Activated naive CD8-positive, alpha-beta T cell (primary cell): Measurements from ENCODE around the gene SLC22A14.
"Not testable (repeated sequence)": the region's sequence is repeated elsewhere in the genome, so short reads cannot be mapped to it uniquely, and the experiment has no call there.

Source experiments
- H3K27ac Mint-ChIP-seq: one replicate; pipeline ENCODE4 v1.8.0; 2021; ENCODE audit warnings: mixed read lengths
- H3K27me3 Mint-ChIP-seq: one replicate; pipeline ENCODE4 v1.8.0; 2021; ENCODE audit warnings: mixed read lengths
- H3K36me3 Mint-ChIP-seq: one replicate; pipeline ENCODE4 v1.8.0; 2021; ENCODE audit warnings: mixed read lengths
- H3K4me1 Mint-ChIP-seq: one replicate; pipeline ENCODE4 v1.8.0; 2021; ENCODE audit warnings: low read depth, mixed read lengths
- H3K4me3 Mint-ChIP-seq: one replicate; pipeline ENCODE4 v1.8.0; 2021; ENCODE audit warnings: mild to moderate bottlenecking, mixed read lengths
- H3K9me3 Mint-ChIP-seq: one replicate; pipeline ENCODE4 v1.8.0; 2021; ENCODE audit warnings: low read depth, mixed read lengths

The SLC22A14 gene

GRCh38 chr3:38314112-38314763 is 32.1 kb downstream of the SLC22A14 start:
- Mint-ChIP-seq H3K9me3 (no peaks in the 10 kb centered on the region), H3K27ac (no peak overlapping the region), H3K4me1 (no peaks in the 10 kb centered on the region), H3K4me3 (no peak overlapping the region), H3K36me3 (no peaks in the 10 kb centered on the region), H3K27me3 (no peaks in the 10 kb centered on the region)

GRCh38 chr3:38314764-38315487 is 32.8 kb downstream of the SLC22A14 start:
- Mint-ChIP-seq H3K36me3 (no peaks in the 10 kb centered on the region), H3K4me1 (no peaks in the 10 kb centered on the region), H3K4me3 (no peak overlapping the region), H3K9me3 (no peaks in the 10 kb centered on the region), H3K27me3 (no peaks in the 10 kb centered on the region), H3K27ac (no peak overlapping the region)

GRCh38 chr3:38315488-38316230 is 33.6 kb downstream of the SLC22A14 start:
- H3K9me3 Mint-ChIP-seq, result peaks cover 2% of the 10 kb centered on the region
- peaks cover under 1% of the 10 kb centered on the region for H3K36me3 Mint-ChIP-seq
- no peak overlapping the region for H3K27ac Mint-ChIP-seq
- no peak overlapping the region for H3K4me3 Mint-ChIP-seq
- no peaks in the 10 kb centered on the region for H3K4me1 Mint-ChIP-seq
- no peaks in the 10 kb centered on the region for H3K27me3 Mint-ChIP-seq

DNA sequence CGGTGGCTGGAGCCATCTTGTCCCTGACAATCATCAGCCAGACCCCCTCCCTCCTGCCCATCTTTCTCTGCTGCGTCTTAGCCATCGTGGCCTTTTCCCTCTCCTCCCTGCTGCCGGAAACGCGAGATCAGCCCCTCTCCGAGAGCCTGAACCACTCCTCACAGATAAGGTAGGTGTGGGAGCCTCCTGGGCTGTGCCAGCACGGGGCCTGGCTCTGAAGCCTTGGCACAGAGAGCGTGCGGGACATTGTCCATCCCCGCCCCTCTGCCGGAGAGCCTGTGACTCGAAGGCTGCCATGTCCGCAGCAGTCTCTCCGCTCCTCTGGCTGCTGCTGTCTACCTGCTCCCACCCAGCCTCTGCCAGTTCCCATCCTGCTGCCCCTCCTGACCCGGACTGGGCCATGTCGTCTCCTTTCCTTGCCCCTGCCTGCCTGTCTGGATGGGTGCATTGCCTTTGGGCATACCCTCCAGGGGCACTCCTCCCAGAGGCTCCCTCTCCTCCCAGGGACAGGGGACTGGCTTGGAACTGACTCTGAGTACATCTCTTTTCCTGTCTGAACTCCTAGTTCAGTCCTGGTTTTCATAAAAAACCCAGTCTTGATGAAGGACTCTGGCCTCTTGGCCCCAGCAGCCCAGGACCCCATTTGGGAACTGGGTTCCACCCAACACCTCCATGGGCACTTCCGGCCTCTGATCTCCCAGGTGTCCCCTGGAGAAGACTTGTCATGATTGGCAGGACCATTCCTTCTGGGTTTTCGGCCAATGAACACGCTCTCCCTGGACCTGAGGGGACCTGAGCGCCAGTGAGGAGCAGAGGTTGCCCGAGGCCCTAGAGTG is 34.5 kb downstream of the SLC22A14 start:
- no peak overlapping the region for H3K4me3 Mint-ChIP-seq
- no peaks in the 10 kb centered on the region for H3K4me1 Mint-ChIP-seq
- no peak overlapping the region for H3K27ac Mint-ChIP-seq
- peaks cover 4% of the 10 kb centered on the region for H3K36me3 Mint-ChIP-seq
- H3K27me3 Mint-ChIP-seq, result no peaks in the 10 kb centered on the region
- peaks cover 6% of the 10 kb centered on the region for H3K9me3 Mint-ChIP-seq

DNA sequence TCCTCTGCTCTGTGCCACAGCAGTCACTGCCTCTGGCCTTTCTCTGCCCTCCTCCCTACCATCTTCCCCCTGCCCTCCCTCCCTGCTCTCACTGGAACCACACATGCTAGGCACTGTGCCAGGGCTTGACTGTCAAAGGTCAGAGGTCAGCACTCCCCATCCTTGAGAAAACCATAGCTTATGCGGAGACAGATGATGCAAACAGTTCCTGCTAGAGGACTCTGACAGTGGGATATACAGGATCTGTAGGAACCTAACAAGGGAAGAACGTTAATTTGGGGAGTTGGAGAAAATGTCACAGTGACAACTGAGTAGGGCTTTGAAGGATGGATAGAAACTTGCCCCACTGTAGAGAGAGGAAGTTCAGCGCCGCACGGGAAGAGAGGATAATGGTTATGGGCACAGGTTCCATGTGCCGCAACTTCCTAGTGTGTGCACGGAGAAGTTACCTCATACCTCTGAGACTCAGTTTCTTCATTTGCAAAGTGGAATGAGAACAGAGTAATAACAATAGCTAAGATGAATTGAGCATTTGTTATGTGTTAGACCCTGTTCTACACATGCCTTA is 35.2 kb downstream of the SLC22A14 start:
- Mint-ChIP-seq H3K4me1 (no peaks in the 10 kb centered on the region), H3K4me3 (no peak overlapping the region), H3K27me3 (no peaks in the 10 kb centered on the region), H3K36me3 (peaks cover 4% of the 10 kb centered on the region), H3K27ac (no peak overlapping the region), H3K9me3 (peaks cover 6% of the 10 kb centered on the region)

- peaks cover 4% of the 10 kb centered on the region for H3K36me3 Mint-ChIP-seq
- H3K27me3 Mint-ChIP-seq, result no peaks in the 10 kb centered on the region
- no peak overlapping the region for H3K4me3 Mint-ChIP-seq
- H3K4me1 Mint-ChIP-seq, result no peaks in the 10 kb centered on the region
- H3K27ac Mint-ChIP-seq, result no peak overlapping the region
- H3K9me3 Mint-ChIP-seq, result peaks cover 6% of the 10 kb centered on the region
These were observed 36.9 kb downstream of the SLC22A14 start for GRCh38 chr3:38318766-38319671.

GRCh38 chr3:38320638-38321037 is 38.5 kb downstream of the SLC22A14 start:
- H3K27me3 Mint-ChIP-seq, H3K9me3 Mint-ChIP-seq, H3K27ac Mint-ChIP-seq, H3K4me3 Mint-ChIP-seq, H3K4me1 Mint-ChIP-seq, H3K36me3 Mint-ChIP-seq: not testable (repeated sequence)

GRCh38 chr3:38323060-38323459 is 41.0 kb downstream of the SLC22A14 start:
- peaks cover 6% of the 10 kb centered on the region for H3K9me3 Mint-ChIP-seq
- no peaks in the 10 kb centered on the region for H3K4me1 Mint-ChIP-seq
- H3K4me3 Mint-ChIP-seq, result no peak overlapping the region
- H3K27me3 Mint-ChIP-seq, result no peaks in the 10 kb centered on the region
- peaks cover 4% of the 10 kb centered on the region for H3K36me3 Mint-ChIP-seq
- H3K27ac Mint-ChIP-seq, result no peak overlapping the region

DNA sequence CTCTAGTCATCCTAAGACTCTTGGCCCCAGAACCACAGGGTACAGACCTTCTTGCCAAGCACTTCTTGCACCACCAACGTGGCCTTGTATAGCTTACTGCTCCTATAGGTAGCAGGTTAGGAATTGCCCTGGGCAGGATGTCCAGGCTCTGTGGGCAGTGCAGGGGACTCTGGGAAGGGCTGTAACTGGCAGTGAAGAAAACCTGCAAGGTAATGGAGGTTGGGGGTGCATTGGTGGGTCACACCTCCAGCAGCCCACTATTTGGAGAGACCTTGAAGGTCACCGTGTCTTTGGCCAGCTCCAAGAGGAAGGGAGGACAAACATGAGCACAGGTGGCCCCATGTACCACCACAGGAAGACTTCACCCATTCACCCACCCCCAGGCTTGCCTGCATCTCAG is 43.2 kb downstream of the SLC22A14 start:
- H3K27ac Mint-ChIP-seq, result no peak overlapping the region
- no peak overlapping the region for H3K4me3 Mint-ChIP-seq
- H3K4me1 Mint-ChIP-seq, result no peaks in the 10 kb centered on the region
- peaks cover 6% of the 10 kb centered on the region for H3K9me3 Mint-ChIP-seq
- no peaks in the 10 kb centered on the region for H3K27me3 Mint-ChIP-seq
- H3K36me3 Mint-ChIP-seq, result peaks cover 4% of the 10 kb centered on the region

- H3K4me1 Mint-ChIP-seq, result no peaks in the 10 kb centered on the region
- no peaks in the 10 kb centered on the region for H3K27me3 Mint-ChIP-seq
- no peak overlapping the region for H3K4me3 Mint-ChIP-seq
- H3K36me3 Mint-ChIP-seq, result no peaks in the 10 kb centered on the region
- no peak overlapping the region for H3K27ac Mint-ChIP-seq
- no peaks in the 10 kb centered on the region for H3K9me3 Mint-ChIP-seq
These were observed 45.4 kb downstream of the SLC22A14 start for GRCh38 chr3:38327335-38328009.

DNA sequence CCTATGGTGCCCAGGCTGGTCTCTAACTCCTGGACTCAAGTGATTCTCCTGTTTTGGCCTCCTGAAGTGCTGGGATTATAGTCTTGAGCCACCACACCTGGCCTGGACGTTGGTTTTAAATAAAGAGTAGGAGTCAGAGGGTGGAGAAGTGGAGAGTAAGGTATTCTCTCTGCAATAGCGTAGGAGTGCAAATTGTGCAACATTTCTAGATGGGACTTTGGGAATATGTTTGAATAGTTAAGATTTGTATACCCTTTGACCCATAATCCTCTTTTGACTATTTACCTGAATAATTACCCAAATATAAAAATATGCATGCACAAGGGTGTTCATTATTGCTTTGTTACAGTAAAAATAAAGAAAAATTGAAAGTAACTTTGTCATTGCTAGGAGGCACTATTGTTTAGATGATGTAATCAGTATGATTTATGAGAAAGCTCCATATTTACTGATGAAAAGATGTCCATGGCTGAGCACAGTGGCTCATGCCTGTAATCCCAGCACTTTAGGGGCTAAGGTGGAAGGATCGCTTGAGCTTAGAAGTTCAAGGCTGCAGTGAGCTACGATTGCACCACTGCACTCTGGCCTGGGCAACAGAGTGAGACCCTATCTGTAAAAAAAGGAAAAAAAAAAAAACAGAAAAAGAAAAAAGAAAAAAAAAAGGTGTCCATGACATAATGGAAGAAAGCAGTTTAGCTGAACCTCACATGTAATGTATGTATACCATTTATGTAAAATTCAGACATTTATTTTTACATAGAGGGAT is 49.3 kb downstream of the SLC22A14 start:
- no peaks in the 10 kb centered on the region for H3K27me3 Mint-ChIP-seq
- H3K4me1 Mint-ChIP-seq, result no peaks in the 10 kb centered on the region
- no peak overlapping the region for H3K27ac Mint-ChIP-seq
- H3K36me3 Mint-ChIP-seq, result no peaks in the 10 kb centered on the region
- H3K4me3 Mint-ChIP-seq, result no peak overlapping the region
- no peaks in the 10 kb centered on the region for H3K9me3 Mint-ChIP-seq

GRCh38 chr3:38332201-38332600 is 50.1 kb downstream of the SLC22A14 start:
- no peaks in the 10 kb centered on the region for H3K36me3 Mint-ChIP-seq
- no peaks in the 10 kb centered on the region for H3K9me3 Mint-ChIP-seq
- no peak overlapping the region for H3K27ac Mint-ChIP-seq
- H3K4me1 Mint-ChIP-seq, result no peaks in the 10 kb centered on the region
- no peaks in the 10 kb centered on the region for H3K27me3 Mint-ChIP-seq
- no peak overlapping the region for H3K4me3 Mint-ChIP-seq
